Neuronal stem cell (in vitro differentiated cells): Measurements from ENCODE around the gene CD48.

ENCODE experiments used
- DNase-seq: peaks from one replicate; pipeline ENCODE4 v3.0.0-alpha.2; 2013; ENCODE audit warnings: low spot score
- H2AFZ ChIP-seq: one replicate; pipeline ENCODE4 v1.6.1; 2013; ENCODE audit warnings: mild to moderate bottlenecking, low read length, inconsistent platforms
- H2AK5ac ChIP-seq: 2 replicates; pipeline ENCODE4 v1.6.1; 2013; ENCODE audit warnings: low read depth, mild to moderate bottlenecking, inconsistent platforms, low read length, moderate library complexity, mixed read lengths
- H2BK120ac ChIP-seq: 2 replicates; pipeline ENCODE4 v1.6.1; 2013; ENCODE audit warnings: low read depth, mild to moderate bottlenecking, inconsistent platforms, low read length, moderate library complexity, mixed read lengths
- H2BK12ac ChIP-seq: one replicate; pipeline ENCODE4 v1.6.1; 2013; ENCODE audit warnings: low read length, inconsistent platforms
- H2BK15ac ChIP-seq: 2 replicates; pipeline ENCODE4 v1.6.1; 2013; ENCODE audit warnings: mild to moderate bottlenecking, low read length, inconsistent platforms, mixed read lengths
- H2BK5ac ChIP-seq: one replicate; pipeline ENCODE4 v1.6.1; 2013; ENCODE audit warnings: inconsistent platforms, mild to moderate bottlenecking, low read length, moderate library complexity
- H3K14ac ChIP-seq: one replicate; pipeline ENCODE4 v1.6.1; 2013; ENCODE audit warnings: low read length, inconsistent platforms
- H3K18ac ChIP-seq: 2 replicates; pipeline ENCODE4 v1.6.1; 2013; ENCODE audit warnings: low read length, inconsistent platforms
- H3K23ac ChIP-seq: 2 replicates; pipeline ENCODE4 v1.6.1; 2013; ENCODE audit warnings: low read depth, mild to moderate bottlenecking, mixed read lengths, low read length, inconsistent platforms; ENCODE audit not compliant: poor library complexity
- H3K27ac ChIP-seq: replicated peaks from 3 replicates; pipeline ENCODE4 v1.5.1; 2013; ENCODE audit warnings: low read length, inconsistent platforms
- H3K27me3 ChIP-seq, 3 experiments: 2 replicates each; pipeline ENCODE4 v1.6.1; 2013; ENCODE audit warnings: low read length in 3 of 3, mild to moderate bottlenecking in 2 of 3, inconsistent platforms in 1 of 3, low read depth in 1 of 3, mixed read lengths in 1 of 3, moderate library complexity in 1 of 3; ENCODE audit not compliant: control insufficient read depth in 3 of 3, insufficient read depth in 3 of 3
- H3K36me3 ChIP-seq, 2 donors: replicated peaks in 1 of 2; 2 replicates each; pipeline ENCODE4 v1.6.1; 2013; ENCODE audit warnings: low read length in 2 of 2; ENCODE audit not compliant: control insufficient read depth in 2 of 2, insufficient read depth in 2 of 2
- H3K4ac ChIP-seq: 2 replicates; pipeline ENCODE4 v1.6.1; 2013; ENCODE audit warnings: inconsistent platforms, mild to moderate bottlenecking, low read length, moderate library complexity
- H3K4me1 ChIP-seq, 2 donors: 1 replicate in 1 of 2; 2 replicates in 1 of 2; pipeline ENCODE4 v1.6.1; 2013; ENCODE audit warnings: low read length in 2 of 2, low read depth in 1 of 2; ENCODE audit not compliant: control insufficient read depth in 2 of 2, insufficient read depth in 1 of 2
- H3K4me2 ChIP-seq: one replicate; pipeline ENCODE4 v1.6.1; 2013; ENCODE audit warnings: mild to moderate bottlenecking, low read length, inconsistent platforms; ENCODE audit not compliant: insufficient read depth, poor library complexity, severe bottlenecking
- H3K4me3 ChIP-seq, 2 donors: 2 replicates each; pipeline ENCODE4 v1.5.1; 2013; ENCODE audit warnings: low read length in 2 of 2, mild to moderate bottlenecking in 2 of 2, inconsistent platforms in 1 of 2, moderate library complexity in 1 of 2
- H3K79me1 ChIP-seq: one replicate; pipeline ENCODE4 v1.6.1; 2013; ENCODE audit warnings: low read depth, mild to moderate bottlenecking, inconsistent platforms, low read length, moderate library complexity
- H3K9ac ChIP-seq: one replicate; pipeline ENCODE4 v1.6.1; 2013; ENCODE audit warnings: mild to moderate bottlenecking, low read depth, low read length, inconsistent platforms; ENCODE audit not compliant: poor library complexity
- H3K9me3 ChIP-seq, 2 donors: replicated peaks in 1 of 2; 2 replicates each; pipeline versions ENCODE3 to v1.6.1; 2013; ENCODE audit warnings: low read length in 2 of 2, mild to moderate bottlenecking in 2 of 2, inconsistent platforms in 1 of 2, low read depth in 1 of 2, mixed read lengths in 1 of 2, moderate library complexity in 1 of 2; ENCODE audit not compliant: control insufficient read depth in 2 of 2, insufficient read depth in 1 of 2
- H4K8ac ChIP-seq: one replicate; pipeline ENCODE4 v1.6.1; 2013; ENCODE audit warnings: low read depth, mild to moderate bottlenecking, inconsistent platforms, low read length, moderate library complexity
- H4K91ac ChIP-seq: one replicate; pipeline ENCODE4 v1.6.1; 2013; ENCODE audit warnings: low read length, low read depth, mild to moderate bottlenecking, inconsistent platforms; ENCODE audit not compliant: poor library complexity
- WGBS, 2 donors: extraction: QIAGEN DNeasy Blood & Tissue Kit; methylation state at CpG; one replicate each; pipeline ENCODE4 v1.1.7; 2013; ENCODE audit warnings: missing lambda C conversion rate in 2 of 2, mixed read lengths in 1 of 2; ENCODE audit not compliant: insufficient read length in 2 of 2, insufficient replicate concordance in 1 of 2; ENCODE audit errors: extremely low coverage in 2 of 2; 5-methylcytosine and 5-hydroxymethylcytosine counted together

The CD48 gene

DNA sequence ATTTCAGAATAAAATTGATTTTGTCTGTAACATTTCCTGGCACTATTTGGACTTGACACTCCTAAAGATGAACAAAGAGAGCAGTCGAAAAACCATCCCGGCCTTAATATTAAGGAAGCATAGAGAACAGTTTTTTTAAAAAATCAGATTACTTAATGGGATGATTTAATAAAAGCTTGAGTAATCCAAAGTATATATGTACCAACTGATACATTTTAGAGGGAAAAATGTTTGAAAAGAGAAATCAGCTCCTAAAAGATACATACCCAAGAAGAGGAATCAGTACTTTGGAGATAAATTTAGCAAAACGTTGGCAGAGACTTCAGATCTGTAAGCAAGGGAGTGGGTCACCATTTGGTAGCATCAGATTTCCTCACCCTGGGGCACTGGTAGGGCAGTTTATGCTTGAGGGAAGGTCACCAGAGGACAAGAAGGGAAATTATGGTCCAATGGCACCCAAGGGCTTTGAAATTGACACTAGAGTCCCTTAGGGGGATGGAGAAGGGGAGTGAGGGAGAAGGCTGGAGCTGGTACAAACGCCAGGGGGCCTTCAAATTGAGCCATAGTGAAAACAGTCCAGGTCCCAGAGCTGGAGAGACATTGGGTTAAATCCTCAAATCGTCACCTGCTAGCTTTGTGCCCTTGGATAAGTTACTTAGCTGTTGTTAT is 33.4 kb upstream of the CD48 start:
- no peak overlapping the region for H4K91ac ChIP-seq
- no peak overlapping the region for H2BK12ac ChIP-seq
- no peak overlapping the region for H3K9ac ChIP-seq
- H2BK120ac ChIP-seq = no peak overlapping the region
- no peak overlapping the region for H2AFZ ChIP-seq
- no peaks in the 10 kb centered on the region for H3K4me1 ChIP-seq
- no peaks in the 10 kb centered on the region for H3K79me1 ChIP-seq
- DNase-seq = no peak
- H3K27me3 ChIP-seq = no peaks in the 10 kb centered on the region
- no peak overlapping the region for H2BK15ac ChIP-seq
- no peak overlapping the region for H3K18ac ChIP-seq
- no peak overlapping the region for H3K4ac ChIP-seq
- no peak overlapping the region for H3K27ac ChIP-seq
- no peak overlapping the region for H3K4me2 ChIP-seq
- no peak overlapping the region for H4K8ac ChIP-seq
- no peak overlapping the region for H3K4me3 ChIP-seq
- H2BK5ac ChIP-seq = no peak overlapping the region
- no peak overlapping the region for H3K14ac ChIP-seq
- H2AK5ac ChIP-seq = no peak overlapping the region
- WGBS, 2 donors = no CpG with 5 or more reads among the region's 5 CpGs
- H3K23ac ChIP-seq = no peak overlapping the region
- no peaks in the 10 kb centered on the region for H3K9me3 ChIP-seq
- H3K36me3 ChIP-seq = no peaks in the 10 kb centered on the region

GRCh38 chr1:160744199-160744851 is 32.7 kb upstream of the CD48 start:
- Histone ChIP-seq H4K8ac (no peak overlapping the region), H2BK15ac (no peak overlapping the region), H3K18ac (no peak overlapping the region), H3K36me3 (no peaks in the 10 kb centered on the region), H2BK12ac (no peak overlapping the region), H3K9ac (no peak overlapping the region), H3K14ac (no peak overlapping the region), H3K4me1 (no peaks in the 10 kb centered on the region), H3K27me3 (no peaks in the 10 kb centered on the region), H3K4ac (no peak overlapping the region), H2AFZ (no peak overlapping the region), H4K91ac (no peak overlapping the region), H2BK5ac (no peak overlapping the region), H3K79me1 (no peaks in the 10 kb centered on the region), H2AK5ac (no peak overlapping the region), H2BK120ac (no peak overlapping the region), H3K4me3 (no peak overlapping the region), H3K23ac (no peak overlapping the region), H3K9me3 (no peaks in the 10 kb centered on the region), H3K27ac (no peak overlapping the region), H3K4me2 (no peak overlapping the region)
- no CpG with 5 or more reads among the region's 7 CpGs for WGBS, 2 donors
- no peak for DNase-seq

GRCh38 chr1:160743266-160743665 is 31.6 kb upstream of the CD48 start:
- Histone ChIP-seq H3K4me1 (no peaks in the 10 kb centered on the region), H3K14ac (no peak overlapping the region), H3K79me1 (no peaks in the 10 kb centered on the region), H3K18ac (no peak overlapping the region), H2AK5ac (no peak overlapping the region), H2AFZ (no peak overlapping the region), H3K23ac (no peak overlapping the region), H4K91ac (no peak overlapping the region), H2BK12ac (no peak overlapping the region), H3K4me3 (no peak overlapping the region), H3K4me2 (no peak overlapping the region), H3K27ac (no peak overlapping the region), H3K27me3 (no peaks in the 10 kb centered on the region), H2BK120ac (no peak overlapping the region), H2BK15ac (no peak overlapping the region), H4K8ac (no peak overlapping the region), H3K9ac (no peak overlapping the region), H3K9me3 (no peaks in the 10 kb centered on the region), H2BK5ac (no peak overlapping the region), H3K4ac (no peak overlapping the region), H3K36me3 (no peaks in the 10 kb centered on the region)
- DNase-seq = no peak
- no CpG with 5 or more reads among the region's 3 CpGs for WGBS, 2 donors

DNA sequence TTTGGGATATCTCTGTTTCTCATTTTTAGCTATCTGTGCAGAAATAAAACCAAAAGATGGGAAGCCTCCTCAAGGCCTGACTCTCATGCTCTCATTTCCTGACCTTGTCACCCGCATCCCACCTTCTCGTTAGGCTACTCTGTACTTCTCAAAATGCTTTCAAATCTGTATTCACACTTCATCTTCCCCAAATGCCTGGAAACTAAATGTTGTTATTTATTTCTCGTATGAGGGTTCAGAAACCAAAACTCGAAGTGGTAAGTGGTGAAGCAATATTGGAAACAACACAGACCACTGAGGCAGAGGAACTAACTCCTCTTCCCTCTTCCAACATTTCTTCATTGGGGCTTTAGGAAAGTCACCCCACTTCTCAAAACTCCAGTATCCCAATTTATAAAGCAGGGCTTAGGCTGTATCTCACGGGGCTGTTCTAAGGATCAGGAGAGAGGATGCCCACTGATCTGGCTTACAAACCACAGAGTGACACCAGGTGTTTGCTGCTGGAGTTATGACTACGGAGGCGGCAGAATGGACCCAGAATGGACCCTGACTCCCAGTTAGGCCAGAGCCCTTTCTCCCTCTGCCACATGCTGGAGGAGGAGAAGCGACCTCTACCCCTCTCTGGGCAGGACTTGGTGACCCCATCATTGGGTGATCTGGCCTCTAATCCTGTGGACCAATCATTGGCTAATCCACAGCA is 31.0 kb upstream of the CD48 start:
- no peaks in the 10 kb centered on the region for H3K27me3 ChIP-seq
- H3K4me2 ChIP-seq = no peak overlapping the region

More for the DNA sequence above, 31.0 kb upstream of the CD48 start:
- WGBS, 2 donors = no CpG with 5 or more reads among the region's 8 CpGs
- Histone ChIP-seq H3K4ac (no peak overlapping the region), H2AK5ac (no peak overlapping the region), H3K27ac (no peak overlapping the region), H2BK120ac (no peak overlapping the region), H2BK15ac (no peak overlapping the region), H2BK5ac (no peak overlapping the region), H3K18ac (no peak overlapping the region), H3K9ac (no peak overlapping the region), H3K4me3 (no peak overlapping the region), H2AFZ (no peak overlapping the region), H4K8ac (no peak overlapping the region), H3K23ac (no peak overlapping the region), H4K91ac (no peak overlapping the region), H3K4me1 (no peaks in the 10 kb centered on the region), H3K36me3 (no peaks in the 10 kb centered on the region), H3K14ac (no peak overlapping the region), H3K9me3 (no peaks in the 10 kb centered on the region), H3K79me1 (no peaks in the 10 kb centered on the region), H2BK12ac (no peak overlapping the region)
- DNase-seq = no peak
